Sigmoid colon (tissue), 4 donors: ENCODE measurements around the gene DRD5.

Experiments
- EP300 ChIP-seq, 4 donors: sonication (generic); formaldehyde crosslinking; IDR thresholded peaks; one replicate each; pipeline ENCODE4 v1.6.1; 2017; ENCODE audit warnings: antibody characterized with exemption in 4 of 4
- POLR2A ChIP-seq, 2 donors: fragments of 450-650 bp; IDR thresholded peaks; one replicate each; pipeline ENCODE4 v1.6.1; 2016; ENCODE audit warnings: antibody characterized with exemption in 2 of 2, mild to moderate bottlenecking in 2 of 2, moderate library complexity in 2 of 2

GRCh38 chr4:9773471-9773870 lies 8.0 kb upstream of the DRD5 start:
- TF ChIP-seq POLR2A (IDR thresholded peaks at IDR 0.05) = no peak
- no peak for TF ChIP-seq EP300 (IDR thresholded peaks at IDR 0.05)
